AG04450 (cell line): Measurements from ENCODE around the gene ELOVL5. TPM values are rescaled to one million over a fixed set of nuclear protein-coding genes. Genes with fewer than 3 reads are reported as not detected.

Experiments
- CTCF ChIA-PET: fragments of 300-600, 350-600 bp; formaldehyde crosslinking; extraction: SDS; loops from one replicate; lab custom pipeline; 2022; ENCODE audit warnings: antibody characterized with exemption, inconsistent platforms; lab: Charles Lee
- POLR2A ChIA-PET: fragments of 350-600 bp; formaldehyde crosslinking; extraction: SDS; loops from one replicate; lab custom pipeline; 2021; ENCODE audit warnings: antibody characterized with exemption, inconsistent platforms; lab: Yijun Ruan, JAX
- DNase-seq: peaks from one replicate; pipeline ENCODE4 v3.0.0-alpha.2; 2011; ENCODE audit warnings: low read depth, low spot score
- H3K27ac ChIP-seq: one replicate; pipeline ENCODE4 v1.5.1; 2012; ENCODE audit warnings: low read depth, low read length, control low read depth
- H3K27me3 ChIP-seq: one replicate; pipeline ENCODE4 v1.6.0; 2012; ENCODE audit warnings: low read length; ENCODE audit not compliant: control insufficient read depth, insufficient read depth
- H3K4me3 ChIP-seq: 2 replicates; pipeline ENCODE4 v1.5.1; 2011; ENCODE audit warnings: mild to moderate bottlenecking, low read depth, low read length, control low read depth
- H3K9me3 ChIP-seq: 2 replicates; pipeline ENCODE4 v1.5.1; 2012; ENCODE audit warnings: low read length; ENCODE audit not compliant: control insufficient read depth, insufficient read depth
- polyA plus RNA-seq: library from polyadenylated mRNA; depleted of rRNA; stranded (reverse); fragments of >200 nt; gene quantifications from 2 replicates; pipeline ENCODE4 v1.2.3, GENCODE V29; 2011
- TF ChIP-seq, protein P1 (sequence below): IDR thresholded peaks from 2 replicates; pipeline ENCODE4 v1.5.1; 2011; ENCODE audit warnings: low read depth, low read length, control low read depth, inconsistent platforms

Gene ELOVL5
- polyA plus RNA-seq, 1 experiment: 81.6 TPM

DNA sequence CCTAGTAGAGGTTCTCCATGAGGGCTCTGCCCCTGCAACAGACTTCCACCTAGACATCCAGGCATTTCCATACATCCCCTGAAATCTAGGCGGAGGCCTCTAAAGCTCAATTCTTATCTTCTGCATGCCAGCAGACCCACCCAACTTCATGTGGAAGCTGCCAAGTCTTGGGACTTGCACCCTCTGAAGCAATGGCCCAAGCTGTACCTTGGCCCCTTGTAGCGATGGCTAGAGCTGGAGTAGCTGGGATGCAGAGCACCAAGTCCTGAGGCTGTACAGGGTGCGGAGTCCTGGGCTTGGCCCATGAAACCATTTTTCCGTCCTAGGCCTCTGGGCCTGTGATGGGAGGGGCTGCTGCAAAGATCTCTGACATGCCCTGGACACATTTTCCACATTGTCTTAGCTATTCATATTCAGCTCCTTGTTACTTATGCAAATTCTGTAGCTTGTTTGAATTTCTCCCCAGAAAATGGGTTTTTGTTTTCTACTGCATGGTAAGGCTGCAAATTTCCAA is 17.4 kb upstream of the ELOVL5 start:
- Histone ChIP-seq H3K27me3 (peaks cover 4% of the 10 kb centered on the region), H3K9me3 (peaks cover 4% of the 10 kb centered on the region; the same call in 1 of the 2 replicates), H3K27ac (no peak overlapping the region), H3K4me3 (no peak overlapping the region)
- TF ChIP-seq, protein P1, sequence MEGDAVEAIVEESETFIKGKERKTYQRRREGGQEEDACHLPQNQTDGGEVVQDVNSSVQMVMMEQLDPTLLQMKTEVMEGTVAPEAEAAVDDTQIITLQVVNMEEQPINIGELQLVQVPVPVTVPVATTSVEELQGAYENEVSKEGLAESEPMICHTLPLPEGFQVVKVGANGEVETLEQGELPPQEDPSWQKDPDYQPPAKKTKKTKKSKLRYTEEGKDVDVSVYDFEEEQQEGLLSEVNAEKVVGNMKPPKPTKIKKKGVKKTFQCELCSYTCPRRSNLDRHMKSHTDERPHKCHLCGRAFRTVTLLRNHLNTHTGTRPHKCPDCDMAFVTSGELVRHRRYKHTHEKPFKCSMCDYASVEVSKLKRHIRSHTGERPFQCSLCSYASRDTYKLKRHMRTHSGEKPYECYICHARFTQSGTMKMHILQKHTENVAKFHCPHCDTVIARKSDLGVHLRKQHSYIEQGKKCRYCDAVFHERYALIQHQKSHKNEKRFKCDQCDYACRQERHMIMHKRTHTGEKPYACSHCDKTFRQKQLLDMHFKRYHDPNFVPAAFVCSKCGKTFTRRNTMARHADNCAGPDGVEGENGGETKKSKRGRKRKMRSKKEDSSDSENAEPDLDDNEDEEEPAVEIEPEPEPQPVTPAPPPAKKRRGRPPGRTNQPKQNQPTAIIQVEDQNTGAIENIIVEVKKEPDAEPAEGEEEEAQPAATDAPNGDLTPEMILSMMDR: no peak
- DNase-seq: no peak
- ChIA-PET CTCF (no interaction called here), POLR2A (interaction anchor here (0.6 kb wide), 1 partner anchor 159 kb away, joined by 12 read pairs; no protein-coding TSS in a partner anchor)

DNA sequence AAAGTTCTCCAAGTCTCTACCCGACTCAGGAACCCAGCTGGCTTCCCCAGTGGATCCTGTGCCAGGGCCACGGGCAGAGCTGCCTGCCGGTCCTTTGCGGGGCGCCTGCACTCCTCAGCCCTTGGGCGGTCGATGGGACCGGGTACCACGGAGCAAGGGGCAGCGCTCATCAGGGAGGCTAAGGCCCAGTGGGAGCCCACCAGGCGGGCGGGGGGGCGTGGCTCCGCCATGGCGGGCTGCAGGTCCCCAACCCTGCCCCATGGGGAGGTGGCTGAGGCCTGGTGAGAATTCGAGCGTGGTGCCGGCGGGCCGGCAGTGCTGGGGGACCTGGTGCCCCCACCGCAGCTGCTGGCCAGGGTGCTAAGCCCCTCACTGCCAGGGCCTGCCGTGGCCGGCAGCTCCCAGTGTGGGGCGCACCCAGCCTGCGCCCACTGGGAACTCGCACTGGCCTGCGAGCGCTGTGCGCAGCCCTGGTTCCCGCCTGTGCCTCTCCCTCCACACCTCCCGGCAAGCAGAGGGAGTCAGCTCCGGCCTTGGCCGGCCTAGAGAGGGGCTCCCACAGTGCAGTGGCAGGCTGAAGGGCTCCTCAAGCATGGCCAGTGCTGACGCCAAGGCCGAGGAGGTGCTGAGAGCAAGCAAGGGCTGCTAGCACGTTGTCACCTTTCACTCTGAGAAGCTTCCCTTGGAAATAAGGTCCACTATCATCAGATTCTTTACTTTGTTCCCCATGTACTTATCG is 14.8 kb upstream of the ELOVL5 start:
- ChIA-PET CTCF (interaction anchor here (1.1 kb wide), 1 partner anchor 191 kb away, joined by 3 read pairs; no protein-coding TSS in a partner anchor), POLR2A (no interaction called here)
- DNase-seq: no peak
- peaks cover 4% of the 10 kb centered on the region; the same call in 1 of the 2 replicates for H3K9me3 ChIP-seq
- H3K27me3 ChIP-seq: no peaks in the 10 kb centered on the region
- H3K4me3 ChIP-seq: no peak overlapping the region
- TF ChIP-seq, protein P1: no peak
- no peak overlapping the region for H3K27ac ChIP-seq

DNA sequence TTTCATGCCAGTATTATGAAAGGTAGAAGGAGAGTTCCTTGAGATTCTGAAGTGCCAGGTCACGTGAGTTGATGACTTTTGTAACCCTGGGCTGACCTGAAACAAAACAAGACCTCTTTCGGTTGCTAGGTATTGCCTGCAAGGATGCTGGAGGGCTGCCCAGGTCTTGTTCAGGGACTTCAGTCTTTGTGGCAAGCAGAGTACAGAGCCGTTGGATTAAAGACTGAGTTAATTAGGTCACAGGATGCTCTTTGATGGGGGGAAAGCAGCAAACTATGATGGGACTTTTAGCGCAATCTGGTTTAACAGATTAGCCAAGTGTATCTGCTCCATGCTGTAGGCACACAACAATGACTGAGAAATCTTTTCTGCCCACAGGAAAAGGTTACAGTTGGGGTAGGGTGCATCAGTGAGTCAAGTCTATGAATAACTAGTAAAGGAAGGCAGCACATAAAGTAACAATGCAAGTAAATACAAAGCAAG is 12.8 kb upstream of the ELOVL5 start:
- CTCF ChIA-PET: no interaction called here
- Histone ChIP-seq H3K27me3 (no peaks in the 10 kb centered on the region), H3K4me3 (no peak overlapping the region), H3K9me3 (peaks cover 4% of the 10 kb centered on the region; the same call in 1 of the 2 replicates), H3K27ac (no peak overlapping the region)
- no peak for DNase-seq
- TF ChIP-seq, protein P1: no peak
- POLR2A ChIA-PET: no interaction called here

DNA sequence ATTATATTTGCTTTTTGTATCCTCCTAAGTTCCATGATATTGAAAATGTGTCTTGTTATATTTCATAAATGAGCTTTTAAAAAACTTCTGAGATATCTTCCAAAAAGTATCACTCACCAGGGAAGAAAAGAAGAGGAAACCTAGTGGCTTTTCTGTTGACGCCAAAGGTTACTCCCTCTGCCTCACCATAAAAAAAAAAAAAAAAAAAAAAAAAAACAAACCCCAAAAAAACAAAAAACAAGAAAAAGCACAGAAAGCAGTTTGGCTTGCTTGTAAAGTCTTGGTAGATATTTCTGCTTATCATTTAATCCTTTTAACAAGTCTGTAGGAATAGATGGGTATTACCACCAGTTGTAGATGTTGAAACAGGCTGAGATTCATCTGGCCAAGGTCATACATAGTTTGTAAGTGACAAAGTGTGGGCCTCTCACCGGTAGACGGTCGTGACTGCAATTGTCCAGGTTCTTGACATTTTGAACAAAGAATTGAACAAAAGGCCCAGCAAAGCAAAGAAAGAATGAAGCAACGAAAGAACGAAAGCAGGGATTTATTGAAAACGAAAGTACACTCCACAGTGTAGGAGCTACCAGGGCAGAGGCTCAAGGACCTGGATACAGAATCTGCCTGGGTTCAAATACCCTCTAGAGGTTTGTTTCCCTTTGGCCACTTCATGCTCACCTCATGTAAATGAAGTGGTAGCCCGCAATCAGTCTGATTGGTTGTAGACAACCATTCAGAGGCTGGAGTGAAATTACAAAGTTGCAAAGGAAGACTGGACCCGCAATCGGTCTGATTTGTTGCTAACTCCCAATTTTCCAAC is 11.6 kb upstream of the ELOVL5 start:
- TF ChIP-seq, protein P1: no peak
- H3K9me3 ChIP-seq: peaks cover 4% of the 10 kb centered on the region; the same call in 1 of the 2 replicates
- H3K27ac ChIP-seq: peak overlapping the region; percentile 95
- no peak for DNase-seq
- no peaks in the 10 kb centered on the region for H3K27me3 ChIP-seq
- CTCF ChIA-PET: interaction anchor here (0.8 kb wide), 1 partner anchor 365 kb away, joined by 5 read pairs; no protein-coding TSS in a partner anchor
- peak overlapping the region; percentile 64 for H3K4me3 ChIP-seq
- POLR2A ChIA-PET: interaction anchor here (0.7 to 1.4 kb wide), 3 partner anchors 10 to 434 kb away, joined by 4 to 7 read pairs (median 6); partner anchors contain the start of gene LRRC1
